ENCODE measurements around the gene OMG.
"Not testable (repeated sequence)": the region's sequence is repeated elsewhere in the genome, so short reads cannot be mapped to it uniquely, and the experiment has no call there.

The OMG gene

DNA sequence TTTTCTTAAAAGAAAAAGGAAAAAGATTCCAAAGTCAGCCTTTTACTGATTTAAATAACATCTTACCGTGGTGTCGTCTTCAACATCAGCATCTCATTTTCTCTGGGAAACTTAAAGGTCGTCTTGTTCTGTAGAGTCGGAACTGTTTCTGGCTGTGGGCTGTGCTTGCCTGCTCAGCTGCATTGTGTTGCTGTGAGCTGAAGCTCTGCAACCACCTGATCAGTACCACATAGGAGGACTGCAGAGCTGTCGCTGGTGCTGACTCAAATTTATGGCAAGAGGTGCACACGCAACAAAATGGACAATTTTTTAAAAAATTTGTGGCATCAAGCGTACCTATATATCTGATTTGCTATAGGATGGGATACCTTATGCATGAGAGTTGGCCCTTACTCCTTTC is at the start of gene OMG:
OMG (minus strand) TSS at position 150 of the 400 bp plus-strand sequence. CDS start 908 bp downstream, outside the sequence.
- no peak for DNase-seq (ENCODE audit: low spot score)

DNA sequence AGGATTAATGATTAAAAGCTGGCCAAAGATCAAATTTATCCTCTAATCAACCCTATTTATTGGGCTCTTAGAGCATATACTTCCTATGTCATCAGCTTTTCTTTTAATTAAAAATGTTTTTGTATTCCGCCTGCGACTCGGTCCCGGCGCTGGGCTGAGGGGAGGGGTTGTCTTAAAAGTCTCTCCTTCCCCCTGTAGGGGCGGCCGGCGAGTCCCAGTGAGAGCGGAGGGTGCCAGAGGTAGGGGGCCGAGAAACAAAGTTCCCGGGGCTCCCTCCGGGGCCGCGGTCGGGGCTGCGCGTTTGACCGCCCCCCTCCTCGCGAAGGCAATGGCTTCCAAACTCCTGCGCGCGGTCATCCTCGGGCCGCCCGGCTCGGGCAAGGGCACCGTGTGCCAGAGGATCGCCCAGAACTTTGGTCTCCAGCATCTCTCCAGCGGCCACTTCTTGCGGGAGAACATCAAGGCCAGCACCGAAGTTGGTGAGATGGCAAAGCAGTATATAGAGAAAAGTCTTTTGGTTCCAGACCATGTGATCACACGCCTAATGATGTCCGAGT is 48.2 kb upstream of the OMG start:
- DNase-seq (ENCODE audit: low spot score), result not testable (repeated sequence)

GRCh38 chr17:31339906-31340661 is 43.0 kb upstream of the OMG start:
- no peak for DNase-seq (ENCODE audit: low spot score)

DNA sequence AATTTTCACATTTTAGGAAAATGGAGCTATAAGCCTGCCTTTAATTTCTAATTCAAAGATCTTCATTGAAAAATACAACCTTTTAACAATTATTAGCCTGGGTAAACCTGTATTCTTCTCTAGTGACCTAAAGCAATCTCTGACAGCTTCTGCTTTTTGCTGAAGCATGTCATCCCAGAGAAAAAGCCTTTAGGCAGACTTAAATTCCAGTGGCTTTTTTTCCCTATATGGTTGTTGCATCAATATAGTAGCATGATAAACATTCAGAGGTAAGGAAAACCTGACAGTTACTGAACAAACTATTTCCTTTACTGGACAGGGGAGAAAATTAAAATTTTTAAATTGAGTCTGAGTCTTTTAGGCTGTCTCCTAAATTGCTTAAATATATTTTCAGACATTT is 32.2 kb upstream of the OMG start:
- no peak for DNase-seq (ENCODE audit: low spot score)

DNA sequence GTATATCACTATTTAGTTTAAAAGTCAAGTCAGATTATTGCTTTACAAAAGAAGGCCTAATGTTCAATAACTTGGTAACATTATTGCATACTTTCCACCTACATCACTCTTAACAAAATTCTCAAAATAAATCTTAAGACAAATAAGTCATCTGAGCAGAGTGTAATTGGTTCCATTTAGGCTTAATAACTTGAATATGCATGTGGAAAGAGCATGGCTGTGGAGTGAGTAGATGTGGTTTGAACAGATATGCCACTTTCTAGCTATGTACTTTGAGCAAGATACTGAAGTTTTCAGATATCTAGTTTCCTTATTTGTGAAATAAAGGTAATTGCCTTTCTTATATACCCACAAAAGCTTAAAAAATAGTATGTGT is 31.1 kb upstream of the OMG start:
- DNase-seq (ENCODE audit: low spot score), result no peak

DNA sequence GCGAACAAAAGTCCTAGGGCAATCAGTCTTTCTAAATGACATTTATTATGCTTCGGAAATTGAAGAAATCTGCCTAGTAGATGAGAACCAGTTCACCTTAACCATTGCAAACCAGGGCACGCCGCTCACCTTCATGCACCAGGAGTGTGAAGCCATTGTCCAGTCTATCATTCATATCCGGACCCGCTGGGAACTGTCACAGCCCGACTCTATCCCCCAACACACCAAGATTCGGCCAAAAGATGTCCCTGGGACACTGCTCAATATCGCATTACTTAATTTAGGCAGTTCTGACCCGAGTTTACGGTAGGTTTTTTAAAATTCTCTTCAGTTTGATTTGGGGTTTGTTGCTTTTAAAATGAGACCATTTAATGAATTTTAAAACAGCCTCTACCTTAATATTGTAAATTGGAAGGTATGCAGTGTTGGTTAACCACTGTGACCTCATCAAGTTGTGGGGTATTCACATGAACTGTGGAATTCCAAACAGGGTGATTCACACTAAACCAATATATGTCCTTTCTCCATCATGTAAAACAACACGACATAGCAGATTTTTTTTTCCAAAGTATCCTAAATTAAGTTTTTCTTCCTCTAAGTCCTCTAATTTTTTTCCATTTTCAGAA is 30.6 kb upstream of the OMG start:
- DNase-seq (ENCODE audit: low spot score), result no peak

DNA sequence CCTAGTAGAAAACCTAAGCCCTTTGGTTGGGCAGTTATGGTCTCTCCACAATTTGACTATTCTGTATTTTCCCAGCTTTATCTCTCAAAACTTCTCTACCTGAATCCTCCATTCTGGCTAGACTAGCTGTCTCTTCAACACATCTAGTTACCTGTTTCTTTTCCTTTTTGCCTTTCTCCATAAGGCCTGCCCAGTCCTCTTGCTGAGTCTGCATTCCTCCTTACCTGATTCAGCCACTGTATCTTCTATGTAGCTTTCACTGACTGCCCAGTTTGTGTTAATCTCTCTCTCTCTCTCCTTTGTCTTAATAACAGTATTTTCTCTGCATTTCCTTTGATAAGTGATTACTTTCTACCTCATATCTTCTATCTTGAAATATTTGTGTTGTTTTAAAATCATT is 26.5 kb upstream of the OMG start:
- no peak for DNase-seq (ENCODE audit: low spot score)

- DNase-seq (ENCODE audit: low spot score), result no peak
Measured at GRCh38 chr17:31321966-31322365, 24.9 kb upstream of the OMG start.

DNA sequence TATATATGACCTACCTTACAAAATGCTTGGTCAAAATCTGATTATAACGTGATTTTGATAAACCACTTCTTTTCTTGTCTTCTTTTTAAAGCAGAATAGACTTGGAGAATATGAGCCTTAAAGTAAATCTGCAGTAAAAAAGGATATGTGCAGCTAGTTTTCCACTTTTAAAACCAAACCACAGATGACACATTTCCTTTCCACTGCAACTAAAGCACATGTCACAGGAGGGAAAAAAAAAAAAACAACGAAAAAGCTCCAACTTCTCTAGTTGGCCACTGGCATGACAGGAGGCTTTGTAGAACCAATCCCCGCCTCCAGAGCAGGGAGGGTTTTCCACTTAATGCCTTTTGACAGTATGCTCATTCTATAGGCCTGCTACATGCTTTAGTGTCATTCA is 24.4 kb upstream of the OMG start, which contains the start of gene EVI2A:
EVI2A (minus strand) TSS at position 142 of the 400 bp plus-strand sequence. CDS start 2,609 bp downstream, outside the sequence.
- DNase-seq (ENCODE audit: low spot score), result peak; percentile 91

DNA sequence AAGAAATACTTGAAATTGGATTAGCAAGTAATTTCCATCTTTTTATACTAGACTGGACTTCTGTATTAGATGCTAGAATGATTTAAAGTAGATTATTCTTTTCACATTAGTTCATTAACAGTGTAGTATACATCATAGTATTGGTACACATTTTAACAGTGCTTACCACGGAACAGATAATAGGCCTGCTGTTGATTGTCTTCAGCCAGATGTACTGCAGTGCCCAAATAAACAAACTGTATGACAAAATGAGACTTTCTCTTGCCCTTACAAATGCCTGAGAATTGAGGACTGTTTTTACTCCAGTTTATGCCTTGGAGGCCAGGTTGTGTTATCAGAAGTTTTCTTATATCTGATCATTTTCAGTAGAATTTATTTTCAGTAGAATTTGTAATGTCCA is 23.8 kb upstream of the OMG start:
- peak; percentile 51 for DNase-seq (ENCODE audit: low spot score)

- DNase-seq (ENCODE audit: low spot score), result peak; percentile 44
Measured at GRCh38 chr17:31320241-31320640, 23.2 kb upstream of the OMG start.

- peak; percentile 81 for DNase-seq (ENCODE audit: low spot score)
Measured at GRCh38 chr17:31318851-31319661, 22.0 kb upstream of the OMG start.

DNA sequence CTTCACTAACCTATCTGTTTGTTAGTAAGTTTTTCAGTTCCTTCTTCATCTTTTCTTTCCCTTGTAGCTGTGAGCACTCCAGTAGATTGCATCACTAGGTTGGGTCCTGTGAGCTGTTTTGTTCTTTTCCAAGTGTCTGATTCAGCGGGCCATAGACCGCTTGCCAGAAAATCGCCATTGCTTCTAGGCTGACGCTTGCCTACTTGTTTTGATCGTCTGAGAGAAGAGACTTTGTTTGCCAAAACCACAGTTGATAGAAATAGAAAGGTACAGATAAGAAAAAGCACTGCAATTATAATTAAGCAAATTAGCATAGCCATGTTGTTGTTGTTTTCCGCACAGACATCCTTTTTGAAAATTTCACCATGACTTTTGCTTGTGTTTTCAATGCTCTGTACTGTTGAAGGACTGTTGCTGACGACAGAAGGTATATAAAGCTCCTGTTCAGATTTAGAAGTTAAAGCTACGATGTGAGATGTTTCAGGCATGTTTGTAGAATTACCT is 21.3 kb upstream of the OMG start:
- DNase-seq (ENCODE audit: low spot score), result peak; percentile 89

GRCh38 chr17:31314782-31315100 is 17.7 kb upstream of the OMG start:
- peak; percentile 38 for DNase-seq (ENCODE audit: low spot score)

GRCh38 chr17:31313982-31314781 is 17.1 kb upstream of the OMG start, which contains the start of gene EVI2B:
TSS of gene EVI2B (minus strand) at chr17:31314054. CDS start at chr17:31305609, 8,445 bp downstream.
- DNase-seq (ENCODE audit: low spot score), result peak; percentile 90

- peak; percentile 51 for DNase-seq (ENCODE audit: low spot score)
Measured at GRCh38 chr17:31312223-31312622, 15.2 kb upstream of the OMG start.

- peak; percentile 48 for DNase-seq (ENCODE audit: low spot score)
Measured at GRCh38 chr17:31311526-31311925, 14.5 kb upstream of the OMG start.

DNA sequence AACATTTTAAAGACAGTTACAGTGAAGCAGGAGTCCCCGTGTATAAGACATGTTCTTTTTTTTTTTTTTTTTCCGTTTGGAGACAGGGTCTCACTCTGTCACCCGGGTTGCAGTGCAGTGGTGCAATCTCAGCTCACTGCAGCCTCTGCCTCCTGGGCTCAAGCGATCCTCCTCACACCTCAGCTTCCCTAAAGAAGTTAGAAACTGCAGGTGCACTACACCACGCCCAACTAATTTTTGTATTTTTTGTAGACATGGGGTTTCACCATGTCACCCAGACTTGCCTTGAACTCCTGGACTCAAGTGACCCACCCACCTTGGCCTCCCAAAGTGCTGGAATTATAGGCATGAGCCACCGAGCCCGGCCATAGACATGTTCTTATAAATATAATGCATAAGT is 13.8 kb upstream of the OMG start:
- DNase-seq (ENCODE audit: low spot score), result peak; percentile 64

- DNase-seq (ENCODE audit: low spot score), result peak; percentile 78
Measured at GRCh38 chr17:31310260-31310659, 13.2 kb upstream of the OMG start.

GRCh38 chr17:31309556-31309955 is 12.5 kb upstream of the OMG start:
- DNase-seq (ENCODE audit: low spot score), result peak; percentile 84
